DOHH2 (cell line): Measurements from ENCODE around the gene RAI1.

ENCODE experiments used
- H3F3A ChIP-seq: fragments of 200-600 bp; sonication (generic), shearing (Covaris generic); 2 replicates; pipeline ENCODE4 v1.6.0; 2016; ENCODE audit warnings: antibody characterized with exemption, mild to moderate bottlenecking; ENCODE audit not compliant: control insufficient read depth, insufficient read depth
- H3K27ac ChIP-seq: fragments of 200-600 bp; sonication (generic); 2 replicates; pipeline ENCODE4 v1.5.1; 2014; ENCODE audit warnings: low read depth, mild to moderate bottlenecking, low read length, moderate library complexity
- H3K27me3 ChIP-seq: fragments of 200-600 bp; sonication (generic); 2 replicates; pipeline ENCODE4 v1.6.1; 2014; ENCODE audit warnings: mild to moderate bottlenecking, low read length, mixed read lengths; ENCODE audit not compliant: control insufficient read depth
- H3K36me3 ChIP-seq: fragments of 200-600 bp; sonication (generic); 2 replicates; pipeline ENCODE4 v1.6.1; 2014; ENCODE audit warnings: mild to moderate bottlenecking, low read length, moderate library complexity, mixed read lengths; ENCODE audit not compliant: control insufficient read depth
- H3K4me1 ChIP-seq: fragments of 200-600 bp; sonication (generic); 2 replicates; pipeline ENCODE4 v1.6.1; 2014; ENCODE audit warnings: mild to moderate bottlenecking, low read length, mixed read lengths; ENCODE audit not compliant: control insufficient read depth
- H3K4me2 ChIP-seq: fragments of 200-600 bp; sonication (generic); 2 replicates; pipeline ENCODE4 v1.6.0; 2014; ENCODE audit warnings: mild to moderate bottlenecking, low read length, moderate library complexity
- H3K4me3 ChIP-seq: fragments of 200-600 bp; sonication (generic); 2 replicates; pipeline ENCODE4 v1.5.1; 2014; ENCODE audit warnings: mild to moderate bottlenecking, low read length, mixed read lengths
- H3K79me2 ChIP-seq: fragments of 200-600 bp; sonication (generic); 2 replicates; pipeline ENCODE4 v1.6.1; 2014; ENCODE audit warnings: mild to moderate bottlenecking, low read length, mixed read lengths; ENCODE audit not compliant: control insufficient read depth
- H3K9me2 ChIP-seq: fragments of 200-600 bp; sonication (generic); replicated peaks from 2 replicates; pipeline ENCODE4 v1.6.1; 2014; ENCODE audit warnings: mild to moderate bottlenecking, low read length, mixed read lengths; ENCODE audit not compliant: control insufficient read depth
- H3K9me3 ChIP-seq: fragments of 200-600 bp; sonication (generic); 2 replicates; pipeline ENCODE4 v1.6.1; 2014; ENCODE audit warnings: antibody characterized with exemption, low read length, mixed read lengths; ENCODE audit not compliant: control insufficient read depth, insufficient read depth
- H4K20me1 ChIP-seq: fragments of 200-600 bp; sonication (generic); 2 replicates; pipeline ENCODE4 v1.6.0; 2014; ENCODE audit warnings: low read depth, mild to moderate bottlenecking, antibody characterized with exemption, low read length, moderate library complexity; ENCODE audit not compliant: control insufficient read depth, insufficient read depth
- EZH2phosphoT487 ChIP-seq: fragments of 200-600 bp; sonication (generic); IDR thresholded peaks from 2 replicates; pipeline ENCODE4 v1.6.1; 2017; ENCODE audit warnings: borderline replicate concordance, mild to moderate bottlenecking, antibody characterized with exemption, low read length, moderate library complexity, mixed read lengths
- TF ChIP-seq, protein P1 (sequence below): fragments of 200-600 bp; sonication (generic); IDR thresholded peaks from one replicate; pipeline ENCODE4 v1.5.1; 2014; ENCODE audit warnings: antibody characterized with exemption, mild to moderate bottlenecking, low read depth, low read length; ENCODE audit not compliant: poor library complexity, severe bottlenecking

RAI1 gene

DNA sequence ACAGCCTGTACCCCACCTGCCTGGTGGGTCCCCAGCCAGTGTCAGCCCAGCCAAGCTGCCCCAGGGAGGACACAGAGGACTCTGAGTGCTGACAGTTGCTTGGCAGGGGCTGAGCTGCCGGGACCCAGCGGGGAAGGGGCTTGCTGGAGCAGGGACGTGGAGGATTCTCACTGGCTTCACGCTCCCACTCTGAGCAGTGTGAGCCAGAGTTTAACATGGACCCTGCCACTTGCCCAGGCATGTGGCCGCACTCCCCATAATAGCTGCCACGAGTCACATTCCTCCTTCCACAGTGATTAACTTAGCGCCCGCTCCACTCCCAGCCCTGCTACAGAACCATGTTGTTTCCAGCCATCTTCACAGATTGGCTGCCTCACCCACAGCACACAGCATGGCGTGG is 124.3 kb downstream of the RAI1 start:
- Histone ChIP-seq H3K27ac (no peak overlapping the region), H3K4me2 (no peak overlapping the region), H3K79me2 (no peaks in the 10 kb centered on the region), H3F3A (no peaks in the 10 kb centered on the region), H3K36me3 (peaks cover 20% of the 10 kb centered on the region), H3K4me1 (no peaks in the 10 kb centered on the region), H3K4me3 (no peak overlapping the region), H3K9me2 (no peaks in the 10 kb centered on the region), H3K9me3 (no peaks in the 10 kb centered on the region), H4K20me1 (no peaks in the 10 kb centered on the region), H3K27me3 (no peaks in the 10 kb centered on the region)
- TF ChIP-seq, protein P1, sequence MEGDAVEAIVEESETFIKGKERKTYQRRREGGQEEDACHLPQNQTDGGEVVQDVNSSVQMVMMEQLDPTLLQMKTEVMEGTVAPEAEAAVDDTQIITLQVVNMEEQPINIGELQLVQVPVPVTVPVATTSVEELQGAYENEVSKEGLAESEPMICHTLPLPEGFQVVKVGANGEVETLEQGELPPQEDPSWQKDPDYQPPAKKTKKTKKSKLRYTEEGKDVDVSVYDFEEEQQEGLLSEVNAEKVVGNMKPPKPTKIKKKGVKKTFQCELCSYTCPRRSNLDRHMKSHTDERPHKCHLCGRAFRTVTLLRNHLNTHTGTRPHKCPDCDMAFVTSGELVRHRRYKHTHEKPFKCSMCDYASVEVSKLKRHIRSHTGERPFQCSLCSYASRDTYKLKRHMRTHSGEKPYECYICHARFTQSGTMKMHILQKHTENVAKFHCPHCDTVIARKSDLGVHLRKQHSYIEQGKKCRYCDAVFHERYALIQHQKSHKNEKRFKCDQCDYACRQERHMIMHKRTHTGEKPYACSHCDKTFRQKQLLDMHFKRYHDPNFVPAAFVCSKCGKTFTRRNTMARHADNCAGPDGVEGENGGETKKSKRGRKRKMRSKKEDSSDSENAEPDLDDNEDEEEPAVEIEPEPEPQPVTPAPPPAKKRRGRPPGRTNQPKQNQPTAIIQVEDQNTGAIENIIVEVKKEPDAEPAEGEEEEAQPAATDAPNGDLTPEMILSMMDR = no peak

- Histone ChIP-seq H3K36me3 (peaks cover 24% of the 10 kb centered on the region), H4K20me1 (no peaks in the 10 kb centered on the region), H3K79me2 (no peaks in the 10 kb centered on the region), H3F3A (peaks cover 1% of the 10 kb centered on the region; the same call in 1 of the 2 replicates), H3K4me1 (no peaks in the 10 kb centered on the region), H3K4me3 (no peak overlapping the region), H3K27me3 (no peaks in the 10 kb centered on the region), H3K9me3 (no peaks in the 10 kb centered on the region), H3K9me2 (no peaks in the 10 kb centered on the region), H3K27ac (no peak overlapping the region), H3K4me2 (no peak overlapping the region)
- TF ChIP-seq, protein P1 = no peak
- TF ChIP-seq EZH2phosphoT487 = no peak
Observed at GRCh38 chr17:17806035-17806434, 124.8 kb downstream of the RAI1 start.

GRCh38 chr17:17806611-17807274 is 125.5 kb downstream of the RAI1 start:
- Histone ChIP-seq H3K4me1 (no peaks in the 10 kb centered on the region), H3K4me3 (no peak overlapping the region), H3K36me3 (peaks cover 29% of the 10 kb centered on the region), H3K27me3 (no peaks in the 10 kb centered on the region), H4K20me1 (no peaks in the 10 kb centered on the region), H3F3A (peaks cover 5% of the 10 kb centered on the region; the same call in 1 of the 2 replicates), H3K79me2 (no peaks in the 10 kb centered on the region), H3K9me2 (no peaks in the 10 kb centered on the region), H3K9me3 (no peaks in the 10 kb centered on the region), H3K27ac (no peak overlapping the region), H3K4me2 (no peak overlapping the region)
- no peak for TF ChIP-seq EZH2phosphoT487
- TF ChIP-seq, protein P1 = no peak
